ENCODE results near the gene HMGXB3.

DNA sequence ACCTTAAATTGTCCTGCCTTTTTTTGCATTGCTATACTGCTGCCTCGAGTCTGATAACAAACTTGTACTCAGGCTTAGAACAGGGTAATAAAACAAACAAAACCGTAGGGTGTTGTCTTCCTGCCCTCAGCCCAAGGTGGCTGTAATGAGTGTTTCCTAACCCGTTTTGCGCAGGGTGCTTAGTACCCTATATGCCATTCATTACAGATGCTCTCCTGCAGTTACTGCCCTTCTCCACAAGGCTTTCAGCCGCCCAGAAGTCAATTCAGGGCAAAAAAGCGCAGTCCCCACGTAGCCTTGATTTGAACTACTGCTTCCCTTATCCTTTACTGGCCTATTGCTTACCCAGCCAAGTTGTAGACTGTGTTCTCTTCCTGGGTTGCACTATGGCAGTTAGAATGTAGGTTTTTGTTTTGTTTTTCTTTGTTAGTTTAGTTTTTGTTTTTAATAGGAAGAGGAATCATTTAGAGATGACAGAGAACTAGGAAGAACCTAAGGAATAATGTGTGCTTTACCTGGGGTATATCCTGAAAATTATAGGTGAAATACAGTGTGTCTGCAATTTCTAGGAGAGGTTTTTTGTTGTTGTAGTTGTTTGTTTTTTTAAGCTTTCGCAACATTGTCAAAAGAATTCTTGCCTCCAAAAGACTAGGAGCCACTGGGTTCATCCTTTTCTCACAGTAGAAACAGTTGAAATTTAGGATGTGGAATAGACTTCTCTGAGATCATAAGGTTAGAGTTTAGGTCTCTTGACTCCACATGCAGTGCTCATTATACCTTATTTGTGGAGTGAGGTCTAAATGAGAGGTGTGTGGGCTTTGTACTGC lies 1.3 kb downstream of the HMGXB3 start:
- no peak for TF ChIP-seq CREB5 (CRISPR knock-in tag; IDR thresholded peaks at IDR 0.05; ENCODE audit: low read depth)
- no peak for TF ChIP-seq ZFP30 (CRISPR knock-in tag; IDR thresholded peaks at IDR 0.05)
- TF ChIP-seq, protein P1, sequence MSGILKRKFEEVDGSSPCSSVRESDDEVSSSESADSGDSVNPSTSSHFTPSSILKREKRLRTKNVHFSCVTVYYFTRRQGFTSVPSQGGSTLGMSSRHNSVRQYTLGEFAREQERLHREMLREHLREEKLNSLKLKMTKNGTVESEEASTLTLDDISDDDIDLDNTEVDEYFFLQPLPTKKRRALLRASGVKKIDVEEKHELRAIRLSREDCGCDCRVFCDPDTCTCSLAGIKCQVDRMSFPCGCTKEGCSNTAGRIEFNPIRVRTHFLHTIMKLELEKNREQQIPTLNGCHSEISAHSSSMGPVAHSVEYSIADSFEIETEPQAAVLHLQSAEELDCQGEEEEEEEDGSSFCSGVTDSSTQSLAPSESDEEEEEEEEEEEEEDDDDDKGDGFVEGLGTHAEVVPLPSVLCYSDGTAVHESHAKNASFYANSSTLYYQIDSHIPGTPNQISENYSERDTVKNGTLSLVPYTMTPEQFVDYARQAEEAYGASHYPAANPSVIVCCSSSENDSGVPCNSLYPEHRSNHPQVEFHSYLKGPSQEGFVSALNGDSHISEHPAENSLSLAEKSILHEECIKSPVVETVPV (CRISPR knock-in tag; IDR thresholded peaks at IDR 0.05) = no peak
- no peak for TF ChIP-seq TSHZ2 (CRISPR knock-in tag; IDR thresholded peaks at IDR 0.05)
- TF ChIP-seq, protein P2, sequence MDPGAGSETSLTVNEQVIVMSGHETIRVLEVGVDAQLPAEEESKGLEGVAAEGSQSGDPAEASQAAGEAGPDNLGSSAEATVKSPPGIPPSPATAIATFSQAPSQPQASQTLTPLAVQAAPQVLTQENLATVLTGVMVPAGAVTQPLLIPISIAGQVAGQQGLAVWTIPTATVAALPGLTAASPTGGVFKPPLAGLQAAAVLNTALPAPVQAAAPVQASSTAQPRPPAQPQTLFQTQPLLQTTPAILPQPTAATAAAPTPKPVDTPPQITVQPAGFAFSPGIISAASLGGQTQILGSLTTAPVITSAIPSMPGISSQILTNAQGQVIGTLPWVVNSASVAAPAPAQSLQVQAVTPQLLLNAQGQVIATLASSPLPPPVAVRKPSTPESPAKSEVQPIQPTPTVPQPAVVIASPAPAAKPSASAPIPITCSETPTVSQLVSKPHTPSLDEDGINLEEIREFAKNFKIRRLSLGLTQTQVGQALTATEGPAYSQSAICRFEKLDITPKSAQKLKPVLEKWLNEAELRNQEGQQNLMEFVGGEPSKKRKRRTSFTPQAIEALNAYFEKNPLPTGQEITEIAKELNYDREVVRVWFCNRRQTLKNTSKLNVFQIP (CRISPR knock-in tag; IDR thresholded peaks at IDR 0.05; ENCODE audit: borderline replicate concordance, low read depth) = no peak
- TF ChIP-seq ISL1 (CRISPR knock-in tag; IDR thresholded peaks at IDR 0.05) = no peak
- TF ChIP-seq, protein P3, sequence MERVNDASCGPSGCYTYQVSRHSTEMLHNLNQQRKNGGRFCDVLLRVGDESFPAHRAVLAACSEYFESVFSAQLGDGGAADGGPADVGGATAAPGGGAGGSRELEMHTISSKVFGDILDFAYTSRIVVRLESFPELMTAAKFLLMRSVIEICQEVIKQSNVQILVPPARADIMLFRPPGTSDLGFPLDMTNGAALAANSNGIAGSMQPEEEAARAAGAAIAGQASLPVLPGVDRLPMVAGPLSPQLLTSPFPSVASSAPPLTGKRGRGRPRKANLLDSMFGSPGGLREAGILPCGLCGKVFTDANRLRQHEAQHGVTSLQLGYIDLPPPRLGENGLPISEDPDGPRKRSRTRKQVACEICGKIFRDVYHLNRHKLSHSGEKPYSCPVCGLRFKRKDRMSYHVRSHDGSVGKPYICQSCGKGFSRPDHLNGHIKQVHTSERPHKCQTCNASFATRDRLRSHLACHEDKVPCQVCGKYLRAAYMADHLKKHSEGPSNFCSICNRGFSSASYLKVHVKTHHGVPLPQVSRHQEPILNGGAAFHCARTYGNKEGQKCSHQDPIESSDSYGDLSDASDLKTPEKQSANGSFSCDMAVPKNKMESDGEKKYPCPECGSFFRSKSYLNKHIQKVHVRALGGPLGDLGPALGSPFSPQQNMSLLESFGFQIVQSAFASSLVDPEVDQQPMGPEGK (CRISPR knock-in tag; IDR thresholded peaks at IDR 0.05; ENCODE audit: borderline replicate concordance) = no peak
- TF ChIP-seq TCF4 (CRISPR knock-in tag; IDR thresholded peaks at IDR 0.05; ENCODE audit: borderline replicate concordance) = no peak
- TF ChIP-seq ZFP3 (CRISPR knock-in tag; IDR thresholded peaks at IDR 0.05) = no peak
